Psoas muscle (tissue), 8 donors: Measurements from ENCODE around the gene FGD4. TPM values are rescaled to one million over a fixed set of nuclear protein-coding genes. Genes with fewer than 3 reads are reported as not detected.

Source experiments
- ATAC-seq, 4 donors: fragments of 200-7000 bp; cut with Tn5 transposase; one replicate each; pipeline ENCODE4 v1.9.1; 2020; ENCODE audit warnings: moderate library complexity in 3 of 4, mild to moderate bottlenecking in 2 of 4
- DNase-seq, 2 donors: peaks; one replicate each; pipeline ENCODE4 v3.0.0-alpha.2; 2020
- H3K27ac ChIP-seq: fragments of 200-600 bp; one replicate; pipeline ENCODE4 v1.8.0; 2022
- H3K27me3 ChIP-seq, 3 donors: fragments of 200-600 bp in 1 of 3; one replicate each; pipeline versions ENCODE4 v1.6.1 to v1.8.0; 2013 to 2022; ENCODE audit warnings: low read length in 2 of 3, mild to moderate bottlenecking in 2 of 3, moderate library complexity in 1 of 3; ENCODE audit not compliant: insufficient read depth in 3 of 3
- H3K36me3 ChIP-seq, 2 donors: fragments of 200-600 bp in 1 of 2; one replicate each; pipeline versions ENCODE4 v1.6.1 to v1.8.0; 2013 to 2022; ENCODE audit warnings: low read depth in 1 of 2, mild to moderate bottlenecking in 1 of 2, moderate library complexity in 1 of 2; ENCODE audit not compliant: insufficient read depth in 1 of 2
- H3K4me1 ChIP-seq: fragments of 200-600 bp; one replicate; pipeline ENCODE4 v1.8.0; 2022
- H3K4me3 ChIP-seq: fragments of 200-600 bp; one replicate; pipeline ENCODE4 v1.8.0; 2022; ENCODE audit warnings: mild to moderate bottlenecking
- H3K9me3 ChIP-seq: fragments of 200-600 bp; one replicate; pipeline ENCODE4 v1.8.0; 2022
- WGBS, 3 donors: extraction: QIAGEN DNeasy Blood & Tissue Kit; methylation state at CpG; one replicate each; pipeline versions ENCODE4 v1.1.6 to v1.1.7; 2013; 5-methylcytosine and 5-hydroxymethylcytosine counted together
- intact Hi-C, 2 donors: fragments of 100-400 bp; cut with DNase I; formaldehyde crosslinking; loops; one replicate each; pipeline versions ENCODE4 v1.11.0 to v1.14.2; 2022
- polyA plus RNA-seq, 3 donors: library from polyadenylated mRNA; stranded (reverse); fragments of 200-250 nt; gene quantifications; one replicate each; pipeline ENCODE4 v1.2.3, GENCODE V29; 2013
- total RNA-seq, 4 donors: library from RNA; stranded (reverse); fragmentation: NEBNext Ultra II Directional in 2 of 4; extraction: Animal tissue kit (Norgen Biotek cat#: 25700) in 2 of 4; gene quantifications; one replicate each; pipeline versions ENCODE4 v1.2.1 to v1.2.4, GENCODE V29; 2021 to 2023
- TF ChIP-seq, protein P1 (sequence below): fragments of 200-600 bp; IDR thresholded peaks from one replicate; pipeline ENCODE4 v1.8.0; 2022; ENCODE audit warnings: antibody characterized with exemption
- donor health status: healthy with polysubstance abuse.
- donor health status: DM: no; HTN: no; CAD: no; lungs with moderate emphysema.
- donor health status: Bipolar disorder and iron deficiency.
- donor health status: healthy.
- donor health status: DM: yes; HTN: yes; CAD: no.
- donor health status: DM: no; HTN: no; CAD: no.
- donor health status: DM: no; HTN: no; CAD: no.
- donor health status: DM: yes; HTN: yes; CAD: no.

FGD4 gene
- total and polyA plus RNA-seq, 7 donors: 1.1 to 20.8 (median 14.9) TPM

DNA sequence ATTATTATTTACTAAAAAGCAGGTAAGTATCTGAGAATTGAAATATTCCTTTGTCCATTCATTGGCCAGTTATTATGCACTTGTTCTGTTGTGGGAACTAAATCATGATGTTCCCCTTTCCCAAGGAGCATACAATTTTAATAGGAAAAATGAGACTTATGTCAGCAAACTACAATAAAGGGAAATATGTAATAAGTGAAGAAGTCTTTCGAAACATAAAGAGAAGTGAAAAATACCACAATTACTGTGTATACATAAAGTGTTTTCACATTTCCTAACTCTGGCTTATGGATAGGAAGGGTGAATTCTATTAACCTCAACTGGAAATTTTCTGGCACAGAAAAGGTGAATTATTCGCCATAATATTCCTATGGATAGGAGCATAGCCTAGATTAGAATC, 201.3 kb downstream of the FGD4 start:
- DNase-seq (no peak), ATAC-seq (no peak)
- Histone ChIP-seq H3K4me1 (no peaks in the 10 kb centered on the region), H3K4me3 (no peak overlapping the region), H3K9me3 (no peaks in the 10 kb centered on the region), H3K27me3 (no peaks in the 10 kb centered on the region), H3K36me3 (peaks cover 2 to 53% of the 10 kb centered on the region in 2 donors), H3K27ac (no peak overlapping the region)
- TF ChIP-seq, protein P1, sequence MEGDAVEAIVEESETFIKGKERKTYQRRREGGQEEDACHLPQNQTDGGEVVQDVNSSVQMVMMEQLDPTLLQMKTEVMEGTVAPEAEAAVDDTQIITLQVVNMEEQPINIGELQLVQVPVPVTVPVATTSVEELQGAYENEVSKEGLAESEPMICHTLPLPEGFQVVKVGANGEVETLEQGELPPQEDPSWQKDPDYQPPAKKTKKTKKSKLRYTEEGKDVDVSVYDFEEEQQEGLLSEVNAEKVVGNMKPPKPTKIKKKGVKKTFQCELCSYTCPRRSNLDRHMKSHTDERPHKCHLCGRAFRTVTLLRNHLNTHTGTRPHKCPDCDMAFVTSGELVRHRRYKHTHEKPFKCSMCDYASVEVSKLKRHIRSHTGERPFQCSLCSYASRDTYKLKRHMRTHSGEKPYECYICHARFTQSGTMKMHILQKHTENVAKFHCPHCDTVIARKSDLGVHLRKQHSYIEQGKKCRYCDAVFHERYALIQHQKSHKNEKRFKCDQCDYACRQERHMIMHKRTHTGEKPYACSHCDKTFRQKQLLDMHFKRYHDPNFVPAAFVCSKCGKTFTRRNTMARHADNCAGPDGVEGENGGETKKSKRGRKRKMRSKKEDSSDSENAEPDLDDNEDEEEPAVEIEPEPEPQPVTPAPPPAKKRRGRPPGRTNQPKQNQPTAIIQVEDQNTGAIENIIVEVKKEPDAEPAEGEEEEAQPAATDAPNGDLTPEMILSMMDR: no peak
- intact Hi-C loops: no loop called here
- WGBS, 3 donors: 94 to 99% (median 97%) methylated on average over 2 of the region's 2 CpGs

DNA sequence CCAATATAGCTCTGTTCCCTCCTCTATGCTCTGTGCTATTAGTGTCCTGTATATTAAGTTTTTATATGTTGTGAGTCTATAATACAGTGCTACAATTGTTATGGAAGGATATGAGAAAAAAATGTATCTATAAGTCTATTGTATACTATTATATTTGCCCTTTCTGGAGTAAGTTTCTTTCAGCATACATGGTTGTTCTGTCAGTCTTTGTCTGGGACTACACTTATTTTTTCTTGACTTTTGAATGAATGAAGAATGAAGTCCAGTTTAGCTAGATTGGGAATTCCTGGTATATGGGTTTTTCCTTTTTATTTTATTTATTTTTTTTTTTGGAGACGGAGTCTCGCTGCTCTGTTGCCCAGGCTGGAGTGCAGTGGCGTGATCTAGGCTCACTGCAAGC, 203.7 kb downstream of the FGD4 start:
- no peak for ATAC-seq
- H3K36me3 ChIP-seq: peaks cover 2 to 57% of the 10 kb centered on the region in 2 donors
- WGBS, 3 donors: 98% methylated on average over 3 of the region's 3 CpGs

DNA sequence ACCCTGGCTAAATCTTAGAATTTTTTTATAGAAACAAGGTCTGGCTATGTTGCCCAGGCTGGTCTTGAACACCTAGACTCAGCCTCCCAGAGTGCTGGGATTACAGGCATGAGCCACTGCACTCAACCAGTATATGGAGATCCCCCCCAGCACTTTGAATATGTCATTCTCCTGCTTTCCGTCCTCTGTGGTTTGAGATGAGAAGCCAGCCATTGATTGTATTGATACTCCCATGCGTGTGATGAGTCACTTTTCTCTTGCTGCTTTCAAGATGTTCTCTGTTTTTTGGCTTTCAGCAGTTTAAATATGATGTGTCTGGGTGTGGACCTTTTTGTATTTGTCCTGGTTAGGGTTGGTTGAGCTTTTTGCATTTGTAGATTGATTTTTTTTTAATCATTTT, 204.5 kb downstream of the FGD4 start:
- WGBS, 3 donors: 85 to 94% (median 90%) methylated on average over 2 of the region's 2 CpGs
- intact Hi-C loops: no loop called here
- no peaks in the 10 kb centered on the region for H3K4me1 ChIP-seq
- ATAC-seq: no peak
- peaks cover 0 to 57% of the 10 kb centered on the region in 2 donors for H3K36me3 ChIP-seq
- no peaks in the 10 kb centered on the region for H3K9me3 ChIP-seq
- TF ChIP-seq, protein P1: no peak
- H3K4me3 ChIP-seq: no peak overlapping the region
- no peak for DNase-seq
- no peak overlapping the region for H3K27ac ChIP-seq
- H3K27me3 ChIP-seq: no peaks in the 10 kb centered on the region

More for the DNA sequence above, 203.7 kb downstream of the FGD4 start:
- no peak for DNase-seq
- Histone ChIP-seq H3K4me1 (no peaks in the 10 kb centered on the region), H3K9me3 (no peaks in the 10 kb centered on the region), H3K4me3 (no peak overlapping the region), H3K27ac (no peak overlapping the region), H3K27me3 (no peaks in the 10 kb centered on the region)
- TF ChIP-seq, protein P1: no peak
- intact Hi-C loops: no loop called here

DNA sequence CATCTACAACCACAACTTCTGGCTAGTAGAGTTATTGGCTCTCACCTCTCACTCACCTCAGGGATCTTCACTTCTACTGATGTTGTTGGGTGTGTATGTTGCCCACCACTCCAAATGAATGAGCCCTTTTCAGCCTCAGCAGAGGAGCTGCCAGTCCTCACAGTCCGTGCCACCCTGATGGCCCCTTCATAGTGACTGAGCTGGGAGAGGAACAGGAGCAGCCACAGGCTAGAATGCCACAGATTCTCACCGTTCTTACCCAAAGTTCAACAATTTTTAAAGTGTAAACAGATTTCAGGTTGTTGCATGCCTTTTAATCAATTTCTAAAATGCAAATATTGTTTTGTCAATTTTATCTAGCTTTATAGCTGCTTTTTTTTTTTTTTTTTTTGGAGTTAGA, 205.2 kb downstream of the FGD4 start:
- Histone ChIP-seq H3K36me3 (peaks cover 0 to 62% of the 10 kb centered on the region in 2 donors), H3K27ac (no peak overlapping the region), H3K4me1 (no peaks in the 10 kb centered on the region), H3K9me3 (no peaks in the 10 kb centered on the region), H3K27me3 (no peaks in the 10 kb centered on the region), H3K4me3 (no peak overlapping the region)
- DNase-seq (no peak), ATAC-seq (no peak)
- intact Hi-C loops: no loop called here
- TF ChIP-seq, protein P1: no peak
- WGBS, 3 donors: 73 to 96% (median 74%) methylated on average over 2 of the region's 2 CpGs
